Duodenal mucosa (tissue), 2 donors: ENCODE results near the gene GHRL.
"Not testable (repeated sequence)": the region's sequence is repeated elsewhere in the genome, so short reads cannot be mapped to it uniquely, and the experiment has no call there.

Source experiments
- H3K27ac ChIP-seq: one replicate; pipeline ENCODE4 v1.7.0; 2013; ENCODE audit warnings: low read depth, low read length
- H3K27me3 ChIP-seq, 2 donors: one replicate each; pipeline ENCODE4 v1.7.0; 2013; ENCODE audit warnings: low read length in 2 of 2, control low read depth in 1 of 2; ENCODE audit not compliant: insufficient read depth in 2 of 2, control insufficient read depth in 1 of 2
- H3K36me3 ChIP-seq, 2 donors: one replicate each; pipeline ENCODE4 v1.7.0; 2013; ENCODE audit warnings: low read length in 2 of 2, control low read depth in 1 of 2; ENCODE audit not compliant: insufficient read depth in 2 of 2, control insufficient read depth in 1 of 2
- H3K4me1 ChIP-seq, 2 donors: one replicate each; pipeline ENCODE4 v1.7.0; 2013; ENCODE audit warnings: low read length in 2 of 2, control low read depth in 1 of 2; ENCODE audit not compliant: insufficient read depth in 2 of 2, control insufficient read depth in 1 of 2
- H3K4me3 ChIP-seq, 2 donors: one replicate each; pipeline ENCODE4 v1.7.0; 2013; ENCODE audit warnings: low read length in 2 of 2, low read depth in 1 of 2
- H3K9ac ChIP-seq, 2 donors: one replicate each; pipeline ENCODE4 v1.7.0; 2013; ENCODE audit warnings: low read length in 2 of 2, low read depth in 1 of 2
- H3K9me3 ChIP-seq, 2 donors: one replicate each; pipeline ENCODE4 v1.7.0; 2013; ENCODE audit warnings: low read length in 2 of 2, control low read depth in 1 of 2; ENCODE audit not compliant: control insufficient read depth in 1 of 2

The GHRL gene

GRCh38 chr3:10280177-10280529 lies 12.6 kb downstream of the GHRL start:
- Histone ChIP-seq H3K27ac (no peak overlapping the region), H3K36me3 (peaks cover 35 to 70% of the 10 kb centered on the region in 2 donors), H3K9ac (no peak overlapping the region), H3K4me3 (no peak overlapping the region), H3K27me3 (no peaks in the 10 kb centered on the region), H3K9me3 (no peaks in the 10 kb centered on the region), H3K4me1 (no peaks in the 10 kb centered on the region)

- Histone ChIP-seq H3K9me3 (no peaks in the 10 kb centered on the region), H3K4me3 (no peak overlapping the region), H3K27me3 (no peaks in the 10 kb centered on the region), H3K27ac (no peak overlapping the region), H3K36me3 (peaks cover 35 to 70% of the 10 kb centered on the region in 2 donors), H3K9ac (no peak overlapping the region), H3K4me1 (no peaks in the 10 kb centered on the region)
Observed at GRCh38 chr3:10279384-10280176, 13.2 kb downstream of the GHRL start.

- Histone ChIP-seq H3K4me1 (peaks cover 0 to 2% of the 10 kb centered on the region in 2 donors), H3K9me3 (no peaks in the 10 kb centered on the region), H3K27me3 (no peaks in the 10 kb centered on the region), H3K27ac (no peak overlapping the region), H3K9ac (no peak overlapping the region), H3K4me3 (no peak overlapping the region), H3K36me3 (peaks cover 35 to 64% of the 10 kb centered on the region in 2 donors)
Observed at GRCh38 chr3:10278501-10278900, 14.2 kb downstream of the GHRL start.

GRCh38 chr3:10277115-10277625 lies 15.6 kb downstream of the GHRL start:
- no peak overlapping the region for H3K27ac ChIP-seq
- H3K36me3 ChIP-seq, result peaks cover 32 to 59% of the 10 kb centered on the region in 2 donors

GRCh38 chr3:10274601-10275000 lies 18.1 kb downstream of the GHRL start:
- Histone ChIP-seq H3K9ac (no peak overlapping the region), H3K9me3 (no peaks in the 10 kb centered on the region), H3K27ac (no peak overlapping the region), H3K36me3 (peaks cover 34 to 64% of the 10 kb centered on the region in 2 donors), H3K27me3 (no peaks in the 10 kb centered on the region), H3K4me1 (peaks cover 0 to 9% of the 10 kb centered on the region in 2 donors), H3K4me3 (no peak overlapping the region)

More at GRCh38 chr3:10277115-10277625, 15.6 kb downstream of the GHRL start:
- Histone ChIP-seq H3K27me3 (no peaks in the 10 kb centered on the region), H3K4me3 (no peak overlapping the region), H3K9me3 (no peaks in the 10 kb centered on the region), H3K9ac (no peak overlapping the region), H3K4me1 (peaks cover 0 to 9% of the 10 kb centered on the region in 2 donors)

- no peak overlapping the region for H3K9ac ChIP-seq
- H3K27me3 ChIP-seq, result no peaks in the 10 kb centered on the region
- no peaks in the 10 kb centered on the region for H3K9me3 ChIP-seq
- H3K4me3 ChIP-seq, result no peak overlapping the region
- peaks cover 0 to 9% of the 10 kb centered on the region in 2 donors for H3K4me1 ChIP-seq
- H3K36me3 ChIP-seq, result peaks cover 34 to 64% of the 10 kb centered on the region in 2 donors
- no peak overlapping the region for H3K27ac ChIP-seq
Observed at GRCh38 chr3:10273702-10274305, 18.9 kb downstream of the GHRL start.

GRCh38 chr3:10272977-10273376 lies 19.8 kb downstream of the GHRL start:
- Histone ChIP-seq H3K27me3 (no peaks in the 10 kb centered on the region), H3K4me1 (peaks cover 0 to 9% of the 10 kb centered on the region in 2 donors), H3K9me3 (no peaks in the 10 kb centered on the region), H3K4me3 (no peak overlapping the region), H3K27ac (no peak overlapping the region), H3K36me3 (peaks cover 27 to 63% of the 10 kb centered on the region in 2 donors), H3K9ac (no peak overlapping the region)

- H3K27ac ChIP-seq, H3K27me3 ChIP-seq, H3K4me1 ChIP-seq, H3K9ac ChIP-seq, H3K4me3 ChIP-seq, H3K9me3 ChIP-seq: not testable (repeated sequence)
- H3K36me3 ChIP-seq, result peaks cover 23 to 58% of the 10 kb centered on the region in 2 donors
Observed at GRCh38 chr3:10272476-10272875, 20.3 kb downstream of the GHRL start.

- H3K9me3 ChIP-seq, result no peaks in the 10 kb centered on the region
- H3K4me3 ChIP-seq, result no peak overlapping the region
- peaks cover 0 to 9% of the 10 kb centered on the region in 2 donors for H3K4me1 ChIP-seq
- H3K9ac ChIP-seq, result no peak overlapping the region
- H3K27ac ChIP-seq, result no peak overlapping the region
- H3K27me3 ChIP-seq, result no peaks in the 10 kb centered on the region
- H3K36me3 ChIP-seq, result peaks cover 23 to 51% of the 10 kb centered on the region in 2 donors
Observed at GRCh38 chr3:10269443-10269842, 23.3 kb downstream of the GHRL start.

GRCh38 chr3:10268930-10269329 lies 23.8 kb downstream of the GHRL start:
- H3K36me3 ChIP-seq, result peaks cover 23 to 54% of the 10 kb centered on the region in 2 donors
- no peak overlapping the region for H3K9ac ChIP-seq
- H3K27ac ChIP-seq, result no peak overlapping the region

More at GRCh38 chr3:10268930-10269329, 23.8 kb downstream of the GHRL start:
- Histone ChIP-seq H3K4me3 (no peak overlapping the region), H3K9me3 (no peaks in the 10 kb centered on the region), H3K4me1 (peaks cover 3 to 9% of the 10 kb centered on the region in 2 donors), H3K27me3 (no peaks in the 10 kb centered on the region)
